ENCODE measurements around the gene DDX31.

DNA sequence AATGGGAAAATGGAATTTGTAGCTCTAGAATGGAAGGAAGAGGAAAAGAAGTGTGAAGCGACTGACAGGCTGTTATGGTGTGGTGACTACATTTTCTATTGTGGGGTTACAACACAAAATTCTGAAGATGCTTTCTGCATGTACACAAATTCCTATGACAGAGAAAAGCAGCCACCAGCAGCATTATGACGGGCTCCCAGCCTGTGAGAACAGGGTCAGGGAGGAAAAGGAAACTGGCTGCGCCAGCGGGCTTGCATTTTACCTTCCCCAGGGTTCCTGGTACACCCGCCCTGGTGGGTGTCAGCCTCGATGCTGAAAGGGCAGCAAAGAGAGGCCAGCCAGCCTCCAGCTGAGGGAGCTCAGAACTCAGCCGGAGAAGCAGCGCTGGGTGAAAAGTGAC lies 41.0 kb downstream of the DDX31 start:
- TF ChIP-seq CTCF (IDR thresholded peaks at IDR 0.05) (no peak), POLR2A (IDR thresholded peaks at IDR 0.05) (no peak)

All from lower leg skin (tissue), 3 donors.